K562 (cell line): Measurements from ENCODE around the gene ALOX5.

Experiments
- E2F4 ChIP-seq: sonication (generic); formaldehyde crosslinking; IDR thresholded peaks from 2 replicates; pipeline ENCODE4 v1.8.0; 2022; ENCODE audit warnings: mild to moderate bottlenecking, low read depth, missing genetic modification reagents
- NFRKB ChIP-seq: fragments of 450-650 bp; IDR thresholded peaks from 2 replicates; pipeline ENCODE4 v1.6.1; 2016; ENCODE audit warnings: low read depth
- POLR2AphosphoS5 ChIP-seq: IDR thresholded peaks from 2 replicates; pipeline ENCODE4 v1.6.1; 2011; ENCODE audit warnings: mild to moderate bottlenecking, low read depth, low read length, moderate library complexity; ENCODE audit not compliant: control insufficient read depth, insufficient read depth
- SP1 ChIP-seq: sonication (generic); formaldehyde crosslinking; IDR thresholded peaks from 2 replicates; pipeline ENCODE4 v1.8.1; 2022; ENCODE audit warnings: mild to moderate bottlenecking, missing genetic modification reagents
- TF ChIP-seq, protein P1 (sequence below): fragments of 250-450 bp; sonication (Bioruptor Pico); IDR thresholded peaks from 2 replicates; pipeline ENCODE4 v1.4.0; 2020; ENCODE audit warnings: mild to moderate bottlenecking, moderate library complexity
- TF ChIP-seq, protein P2 (sequence below), 2 experiments: fragments of 450-650 bp; formaldehyde crosslinking in 1 of 2; IDR thresholded peaks; 2 replicates each; pipeline versions ENCODE4 v1.4.0 to v1.6.1; 2014 to 2020; ENCODE audit warnings: mild to moderate bottlenecking in 2 of 2, borderline replicate concordance in 1 of 2, low read depth in 1 of 2

- TF ChIP-seq POLR2AphosphoS5, result no peak
- TF ChIP-seq SP1 (CRISPR knock-in tag), result no peak
- TF ChIP-seq, protein P1, sequence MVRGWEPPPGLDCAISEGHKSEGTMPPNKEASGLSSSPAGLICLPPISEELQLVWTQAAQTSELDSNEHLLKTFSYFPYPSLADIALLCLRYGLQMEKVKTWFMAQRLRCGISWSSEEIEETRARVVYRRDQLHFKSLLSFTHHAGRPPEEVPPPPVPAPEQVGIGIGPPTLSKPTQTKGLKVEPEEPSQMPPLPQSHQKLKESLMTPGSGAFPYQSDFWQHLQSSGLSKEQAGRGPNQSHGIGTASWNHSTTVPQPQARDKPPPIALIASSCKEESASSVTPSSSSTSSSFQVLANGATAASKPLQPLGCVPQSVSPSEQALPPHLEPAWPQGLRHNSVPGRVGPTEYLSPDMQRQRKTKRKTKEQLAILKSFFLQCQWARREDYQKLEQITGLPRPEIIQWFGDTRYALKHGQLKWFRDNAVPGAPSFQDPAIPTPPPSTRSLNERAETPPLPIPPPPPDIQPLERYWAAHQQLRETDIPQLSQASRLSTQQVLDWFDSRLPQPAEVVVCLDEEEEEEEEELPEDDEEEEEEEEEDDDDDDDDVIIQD (CRISPR knock-in tag), result no peak
- TF ChIP-seq, protein P2, sequence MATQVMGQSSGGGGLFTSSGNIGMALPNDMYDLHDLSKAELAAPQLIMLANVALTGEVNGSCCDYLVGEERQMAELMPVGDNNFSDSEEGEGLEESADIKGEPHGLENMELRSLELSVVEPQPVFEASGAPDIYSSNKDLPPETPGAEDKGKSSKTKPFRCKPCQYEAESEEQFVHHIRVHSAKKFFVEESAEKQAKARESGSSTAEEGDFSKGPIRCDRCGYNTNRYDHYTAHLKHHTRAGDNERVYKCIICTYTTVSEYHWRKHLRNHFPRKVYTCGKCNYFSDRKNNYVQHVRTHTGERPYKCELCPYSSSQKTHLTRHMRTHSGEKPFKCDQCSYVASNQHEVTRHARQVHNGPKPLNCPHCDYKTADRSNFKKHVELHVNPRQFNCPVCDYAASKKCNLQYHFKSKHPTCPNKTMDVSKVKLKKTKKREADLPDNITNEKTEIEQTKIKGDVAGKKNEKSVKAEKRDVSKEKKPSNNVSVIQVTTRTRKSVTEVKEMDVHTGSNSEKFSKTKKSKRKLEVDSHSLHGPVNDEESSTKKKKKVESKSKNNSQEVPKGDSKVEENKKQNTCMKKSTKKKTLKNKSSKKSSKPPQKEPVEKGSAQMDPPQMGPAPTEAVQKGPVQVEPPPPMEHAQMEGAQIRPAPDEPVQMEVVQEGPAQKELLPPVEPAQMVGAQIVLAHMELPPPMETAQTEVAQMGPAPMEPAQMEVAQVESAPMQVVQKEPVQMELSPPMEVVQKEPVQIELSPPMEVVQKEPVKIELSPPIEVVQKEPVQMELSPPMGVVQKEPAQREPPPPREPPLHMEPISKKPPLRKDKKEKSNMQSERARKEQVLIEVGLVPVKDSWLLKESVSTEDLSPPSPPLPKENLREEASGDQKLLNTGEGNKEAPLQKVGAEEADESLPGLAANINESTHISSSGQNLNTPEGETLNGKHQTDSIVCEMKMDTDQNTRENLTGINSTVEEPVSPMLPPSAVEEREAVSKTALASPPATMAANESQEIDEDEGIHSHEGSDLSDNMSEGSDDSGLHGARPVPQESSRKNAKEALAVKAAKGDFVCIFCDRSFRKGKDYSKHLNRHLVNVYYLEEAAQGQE (IDR thresholded peaks at IDR 0.05; ENCODE audit: borderline replicate concordance), result peak; percentile 54
- TF ChIP-seq, protein P2 (CRISPR knock-in tag; IDR thresholded peaks at IDR 0.05; ENCODE audit: low read depth), result no peak
- TF ChIP-seq E2F4 (CRISPR knock-in tag), result no peak
- TF ChIP-seq NFRKB, result no peak
These were observed 68.6 kb downstream of the ALOX5 start for GRCh38 chr10:45442662-45443061.
